Measurements from ENCODE around the gene GNB1. TPM values are rescaled to one million over a fixed set of nuclear protein-coding genes. Genes with fewer than 3 reads are reported as not detected.

The GNB1 gene
- total RNA-seq, 1 donor from 2014 or later = 280 TPM

DNA sequence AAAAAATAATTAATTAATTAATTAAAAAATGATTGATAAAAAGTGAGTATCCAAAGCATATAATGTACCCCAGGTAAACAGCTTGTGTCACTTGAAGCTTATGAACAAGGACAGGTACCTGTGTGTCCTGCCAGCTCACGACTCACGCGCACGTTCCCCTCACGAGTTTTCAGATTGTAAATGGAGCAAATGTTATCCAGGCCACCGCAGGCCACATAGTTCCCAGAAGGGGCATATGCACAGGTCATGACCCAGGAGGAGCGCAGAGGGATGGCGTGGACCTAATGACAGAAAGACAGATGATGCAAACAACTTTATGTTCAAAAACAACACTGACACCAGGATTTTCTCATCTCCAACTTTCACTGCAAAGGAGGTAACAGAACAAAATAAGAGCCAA, 86.6 kb downstream of the GNB1 start:
- ATAC-seq = no peak
- no peak for DNase-seq (ENCODE audit: low spot score)
- intact Hi-C loops (cut with DNase I) = no loop called here

DNA sequence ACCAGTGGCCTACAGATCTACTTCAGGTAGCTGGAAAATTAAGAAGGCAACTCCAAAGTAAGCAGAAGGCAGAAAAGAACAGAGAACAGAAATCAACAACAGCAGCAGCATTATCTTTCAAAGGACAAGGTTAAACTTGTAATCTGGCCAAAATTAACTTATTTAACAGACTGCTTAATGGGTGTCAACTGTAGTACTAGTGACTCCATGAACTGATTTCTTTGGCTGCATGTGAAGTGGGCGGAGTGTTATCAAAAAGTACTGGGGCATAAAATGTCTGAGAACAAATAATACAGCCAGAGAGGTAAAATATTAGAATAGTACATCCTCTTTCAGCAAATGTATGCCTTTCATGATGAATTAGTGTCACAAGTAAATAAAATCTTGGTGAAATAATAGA, 88.0 kb downstream of the GNB1 start:
- no peak for ATAC-seq

DNA sequence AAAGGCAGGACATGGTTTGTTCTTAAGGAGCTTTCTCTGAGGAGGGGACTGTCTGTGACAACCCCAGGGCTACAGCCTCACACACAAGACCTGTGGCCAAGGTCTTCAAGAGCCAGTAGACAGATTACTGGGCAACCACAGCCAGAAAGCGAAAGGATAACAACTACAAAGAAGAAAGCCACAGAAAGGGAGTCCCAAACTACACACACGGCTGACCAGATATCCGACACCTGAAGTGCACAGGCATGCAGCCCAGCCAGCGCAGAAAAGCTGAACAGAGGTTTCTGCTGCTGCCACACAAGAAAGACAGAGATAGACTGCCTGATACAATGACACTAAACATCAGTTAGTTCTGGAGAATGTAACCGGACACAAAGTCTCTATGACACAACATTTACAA, 91.2 kb downstream of the GNB1 start:
- ATAC-seq (no peak), DNase-seq (ENCODE audit: low spot score) (no peak)
- intact Hi-C loops (cut with DNase I) = no loop called here

More for the DNA sequence above, 88.0 kb downstream of the GNB1 start:
- DNase-seq (ENCODE audit: low spot score) = no peak
- intact Hi-C loops (cut with DNase I) = no loop called here

DNA sequence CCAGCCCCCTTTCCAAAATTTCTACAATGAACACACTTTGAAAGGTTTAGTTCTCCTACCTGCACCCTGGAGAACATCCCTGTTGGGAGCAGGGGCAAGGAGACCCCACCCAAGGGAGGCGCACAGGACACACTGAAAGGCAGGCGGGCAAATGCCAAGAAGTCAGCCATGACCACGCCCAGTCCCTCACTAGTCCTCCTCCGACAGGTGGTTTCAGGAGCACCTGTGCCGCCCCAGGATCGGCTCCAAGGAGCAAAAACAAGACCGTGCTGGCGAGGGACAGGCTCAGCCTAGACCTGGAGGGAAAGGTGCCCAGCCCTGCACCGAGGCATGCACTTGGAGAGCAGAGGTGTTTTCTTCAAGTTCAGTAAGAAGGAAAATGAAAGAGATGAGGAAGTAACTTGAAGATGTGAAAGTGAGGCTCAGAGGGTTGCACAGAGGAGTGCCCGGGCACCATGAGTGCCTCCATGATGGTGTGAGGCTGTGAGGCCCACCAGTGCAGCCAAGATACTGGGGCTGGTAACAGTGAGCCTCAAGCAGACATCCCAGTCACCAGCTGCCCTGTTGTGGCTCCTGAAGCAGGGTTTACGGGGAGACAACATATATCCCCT, 93.1 kb downstream of the GNB1 start:
- intact Hi-C loops (cut with DNase I) = no loop called here

DNA sequence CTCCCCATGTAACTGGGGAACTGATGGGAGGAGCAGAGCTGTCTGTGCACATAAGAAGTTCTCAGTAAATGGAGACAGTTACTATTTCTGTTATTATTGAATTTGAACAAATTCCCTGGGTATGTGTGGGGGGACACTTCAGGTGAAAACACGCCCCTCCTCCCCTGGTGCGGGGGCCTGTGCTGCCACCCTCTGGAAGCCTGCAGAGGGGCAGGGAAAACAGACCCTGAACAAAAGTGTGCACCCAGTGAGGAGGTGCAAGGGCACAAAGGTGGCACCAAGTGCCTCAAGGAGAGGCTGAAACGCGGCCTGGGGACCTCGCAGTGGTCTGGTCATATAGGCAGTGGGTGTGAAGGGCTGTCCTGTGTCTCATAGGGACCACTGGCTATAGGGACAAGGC, 94.4 kb downstream of the GNB1 start:
- ATAC-seq (no peak), DNase-seq (ENCODE audit: low spot score) (no peak)
- intact Hi-C loops (cut with DNase I) = no loop called here

More for the DNA sequence above, 93.1 kb downstream of the GNB1 start:
- ATAC-seq (no peak), DNase-seq (ENCODE audit: low spot score) (no peak)

DNA sequence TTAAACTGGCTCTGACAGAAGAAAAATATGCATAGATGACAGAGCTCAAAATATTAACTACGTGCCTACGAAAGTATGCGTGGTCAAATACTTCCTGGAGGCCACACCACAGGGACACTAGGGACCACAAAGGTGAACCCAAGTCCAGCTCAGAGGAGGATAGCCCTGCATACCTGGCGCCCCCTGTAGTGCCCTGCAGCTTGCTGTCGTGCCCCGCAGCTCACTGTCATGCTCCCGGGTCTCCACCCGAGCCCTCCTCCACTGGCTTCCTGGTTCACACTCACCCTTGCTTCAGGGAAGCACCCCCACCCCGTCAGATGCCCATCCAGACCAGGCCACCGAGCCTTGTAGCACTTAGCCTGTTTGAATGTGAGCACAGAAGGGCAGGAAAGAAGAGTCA, 95.9 kb downstream of the GNB1 start:
- ATAC-seq = no peak
- no peak for DNase-seq (ENCODE audit: low spot score)
- intact Hi-C loops (cut with DNase I) = no loop called here

DNA sequence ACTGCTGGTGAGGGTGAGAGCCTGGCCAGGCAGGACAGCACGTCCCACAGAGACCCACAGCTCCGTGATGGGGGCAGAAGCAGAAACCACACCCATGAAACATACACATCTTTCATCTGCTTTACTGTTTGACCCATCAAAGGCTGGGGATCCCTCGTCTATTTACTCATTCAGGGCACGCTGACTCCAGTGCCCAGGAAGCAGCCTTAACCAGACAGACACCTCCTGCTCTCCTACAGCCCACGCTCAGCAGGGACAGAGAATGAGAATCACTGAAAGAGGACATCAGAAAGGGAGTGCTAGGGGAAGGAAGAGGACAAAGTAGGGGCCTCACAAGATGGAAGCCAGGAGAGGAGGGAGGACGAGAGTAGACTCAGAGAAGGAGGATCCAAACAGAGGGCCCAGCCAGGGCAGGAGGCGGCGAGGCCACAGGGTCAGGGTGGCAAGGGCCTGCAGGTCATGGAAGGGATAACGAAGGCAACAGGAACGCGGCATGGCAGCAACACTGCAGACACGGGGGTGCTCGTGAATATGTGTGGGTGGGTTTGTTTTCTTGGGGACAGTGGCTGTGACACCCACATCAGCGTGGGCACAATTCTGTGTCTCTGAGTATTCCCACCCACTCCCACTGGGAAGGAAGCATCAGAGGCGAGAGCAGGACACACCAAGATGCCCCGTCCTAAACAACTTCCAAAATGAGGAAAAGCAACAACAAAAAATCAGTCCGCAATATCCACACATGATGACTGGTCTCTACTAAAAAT, 97.2 kb downstream of the GNB1 start:
- ATAC-seq (no peak), DNase-seq (ENCODE audit: low spot score) (no peak)
- intact Hi-C loops (cut with DNase I) = no loop called here

DNA sequence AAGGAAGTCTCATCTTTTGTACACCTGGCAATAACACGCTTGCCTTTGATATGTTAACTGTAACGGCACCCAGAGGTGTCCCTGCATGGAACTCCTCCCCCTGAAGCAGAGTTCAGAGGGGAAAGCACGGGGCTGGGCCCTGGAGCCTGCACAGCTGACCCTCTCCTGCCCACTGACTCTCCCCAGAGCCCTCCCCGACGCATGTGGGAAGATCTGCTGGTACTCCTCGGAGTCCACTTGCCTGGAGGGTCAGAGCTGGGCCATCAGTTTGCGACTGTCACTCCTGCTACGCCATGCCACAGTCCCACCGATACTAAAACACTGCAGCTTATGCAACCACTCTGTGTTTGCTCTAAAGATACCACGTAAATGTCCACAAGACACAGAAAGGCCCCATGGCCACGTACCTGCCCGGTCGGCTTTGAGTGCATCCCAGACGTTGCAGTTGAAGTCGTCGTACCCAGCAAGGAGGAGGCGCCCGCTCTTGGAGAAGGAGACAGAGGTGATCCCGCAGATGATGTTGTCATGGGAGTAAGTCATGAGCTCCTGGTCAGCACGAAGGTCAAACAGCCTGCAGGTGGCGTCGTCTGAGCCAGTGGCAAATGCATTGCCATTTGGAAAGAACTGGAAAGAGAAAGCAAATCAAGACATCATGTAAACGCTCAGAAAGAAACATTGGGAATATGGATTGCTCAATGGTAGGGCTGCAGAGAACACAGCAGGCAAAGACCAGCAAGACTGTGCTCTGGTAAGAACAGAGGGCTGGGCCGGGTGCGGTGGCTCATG, 102.0 kb downstream of the GNB1 start:
- DNase-seq (ENCODE audit: low spot score) = no peak
- intact Hi-C loops (cut with DNase I) = loop anchor here (10.0 kb wide), 1 partner anchor 96 kb away; no protein-coding TSS in a partner anchor
- no peak for ATAC-seq

DNA sequence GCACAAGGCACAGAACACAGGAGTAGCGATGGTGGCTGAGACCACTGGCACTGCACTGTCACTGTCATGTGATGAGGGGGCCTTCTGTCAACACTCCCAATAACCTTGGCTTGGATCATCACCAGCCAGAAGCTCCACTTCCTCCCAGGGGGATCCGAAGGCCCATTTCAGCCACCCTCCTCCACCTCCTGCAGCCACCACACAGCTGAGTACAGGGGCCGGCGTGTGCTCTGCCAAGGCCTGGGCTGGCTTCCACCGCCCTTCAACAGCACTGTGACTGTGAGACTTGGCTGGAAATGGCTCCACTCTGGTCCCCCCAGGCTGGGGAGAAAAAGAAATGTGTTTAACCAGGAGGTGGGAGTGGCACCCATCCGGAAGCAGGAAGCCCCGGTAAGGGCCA, 102.8 kb downstream of the GNB1 start:
- peak; percentile 33 for ATAC-seq
- intact Hi-C loops (cut with DNase I) = loop anchor here (10.0 kb wide), 1 partner anchor 97 kb away; no protein-coding TSS in a partner anchor
- DNase-seq (ENCODE audit: low spot score) = no peak

DNA sequence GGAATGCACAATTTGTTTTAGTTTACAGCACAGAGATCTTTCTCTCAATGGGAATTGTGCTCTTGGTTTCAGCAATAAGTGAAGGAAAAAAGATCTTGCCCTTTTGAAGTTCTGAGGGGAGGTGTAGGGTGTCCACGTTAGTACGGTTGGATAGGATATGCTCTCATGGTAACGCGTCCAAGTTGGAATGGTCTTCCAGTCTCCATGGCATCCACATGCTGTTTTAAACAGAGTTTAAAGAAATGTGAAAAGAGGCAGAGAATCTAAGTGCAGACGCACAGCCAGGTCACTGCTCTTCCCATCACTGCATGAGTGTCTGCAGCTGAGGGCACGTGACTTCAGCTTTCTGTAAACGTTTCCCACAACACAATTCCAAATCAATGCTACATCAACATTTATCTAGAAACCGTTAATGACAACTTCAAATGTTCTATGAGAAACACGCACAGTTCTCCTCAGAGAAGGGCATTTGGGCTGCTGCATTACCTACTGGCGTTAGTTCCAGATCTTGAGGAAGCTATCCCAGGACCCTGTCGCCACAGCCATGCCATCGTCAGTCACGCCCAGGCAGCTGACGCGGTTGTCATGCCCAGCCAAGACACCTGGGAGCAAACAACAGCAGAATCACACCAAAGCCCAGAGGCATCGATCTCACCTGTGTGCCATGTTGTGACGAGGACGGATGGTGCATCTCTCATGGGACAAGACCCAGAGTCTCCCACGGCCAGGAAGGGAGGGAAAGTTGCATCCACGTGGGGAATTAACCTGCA, 103.9 kb downstream of the GNB1 start:
- intact Hi-C loops (cut with DNase I) = loop anchor here (10.0 kb wide), 1 partner anchor 98 kb away; no protein-coding TSS in a partner anchor
- ATAC-seq (no peak), DNase-seq (ENCODE audit: low spot score) (no peak)

DNA sequence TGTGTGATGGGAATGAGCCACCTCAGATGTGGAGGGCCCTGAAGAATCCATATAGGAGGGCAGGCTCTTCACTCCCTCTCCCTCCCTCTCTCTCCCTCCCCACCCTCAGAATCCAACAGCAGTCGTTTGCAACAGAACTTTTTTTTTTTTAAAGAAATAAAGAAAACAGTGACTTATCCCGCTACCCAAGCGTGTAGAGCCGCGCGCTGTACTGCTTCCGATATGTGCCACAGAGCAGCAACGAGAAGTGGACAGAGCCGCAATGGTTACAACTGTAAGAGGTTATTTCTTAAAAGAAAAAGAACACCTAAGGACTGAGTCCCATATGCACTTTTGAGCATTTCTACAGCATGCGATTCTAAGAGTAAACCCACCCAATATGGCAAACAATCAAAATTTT, 105.2 kb downstream of the GNB1 start:
- intact Hi-C loops (cut with DNase I) = loop anchor here (10.0 kb wide), 1 partner anchor 99 kb away; no protein-coding TSS in a partner anchor
- DNase-seq (ENCODE audit: low spot score) (no peak), ATAC-seq (no peak)

DNA sequence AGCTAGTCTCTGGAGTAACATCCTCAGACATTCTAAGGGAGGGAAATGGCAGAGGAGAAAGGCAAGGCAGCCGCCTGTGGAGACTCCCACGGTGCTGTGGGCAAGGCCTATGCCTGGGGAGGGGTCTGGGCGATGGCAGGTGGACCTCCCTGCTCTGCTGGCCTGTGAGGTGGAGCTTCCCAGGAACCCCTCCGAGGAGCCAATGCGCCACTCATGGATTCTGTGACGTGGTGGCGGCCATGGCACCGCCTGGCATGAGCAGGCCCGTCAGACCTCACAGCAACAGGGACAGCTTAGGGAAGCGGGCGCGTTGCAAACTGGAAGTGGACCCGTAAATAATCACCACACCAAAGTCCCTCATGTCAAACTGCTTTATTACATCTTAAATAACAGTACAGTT, 106.0 kb downstream of the GNB1 start:
- intact Hi-C loops (cut with DNase I) = loop anchor here (10.0 kb wide), 1 partner anchor 100 kb away; no protein-coding TSS in a partner anchor
- ATAC-seq = no peak
- DNase-seq (ENCODE audit: low spot score) = no peak

DNA sequence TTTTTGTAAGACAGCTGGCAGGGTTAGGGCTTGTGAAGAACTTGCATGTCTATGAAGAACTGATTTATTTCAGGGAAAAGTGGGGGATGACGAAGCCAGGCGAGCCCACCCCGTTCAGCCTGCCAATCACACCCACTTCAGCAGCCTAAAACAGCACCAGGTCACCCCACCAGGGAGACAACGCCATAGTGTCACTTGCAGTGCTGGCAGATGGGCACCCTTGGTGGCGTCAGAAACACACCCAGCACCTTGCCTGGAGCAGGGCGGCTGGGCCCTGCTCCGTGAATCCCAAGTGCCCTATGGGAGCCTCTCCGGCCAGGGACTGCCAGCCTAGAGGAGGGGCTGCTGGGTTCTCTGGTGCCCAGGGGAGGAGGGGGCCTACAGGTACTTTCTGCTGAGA, 107.6 kb downstream of the GNB1 start:
- DNase-seq (ENCODE audit: low spot score) (no peak), ATAC-seq (no peak)
- intact Hi-C loops (cut with DNase I) = loop anchor here (10.0 kb wide), 1 partner anchor 101 kb away; no protein-coding TSS in a partner anchor

DNA sequence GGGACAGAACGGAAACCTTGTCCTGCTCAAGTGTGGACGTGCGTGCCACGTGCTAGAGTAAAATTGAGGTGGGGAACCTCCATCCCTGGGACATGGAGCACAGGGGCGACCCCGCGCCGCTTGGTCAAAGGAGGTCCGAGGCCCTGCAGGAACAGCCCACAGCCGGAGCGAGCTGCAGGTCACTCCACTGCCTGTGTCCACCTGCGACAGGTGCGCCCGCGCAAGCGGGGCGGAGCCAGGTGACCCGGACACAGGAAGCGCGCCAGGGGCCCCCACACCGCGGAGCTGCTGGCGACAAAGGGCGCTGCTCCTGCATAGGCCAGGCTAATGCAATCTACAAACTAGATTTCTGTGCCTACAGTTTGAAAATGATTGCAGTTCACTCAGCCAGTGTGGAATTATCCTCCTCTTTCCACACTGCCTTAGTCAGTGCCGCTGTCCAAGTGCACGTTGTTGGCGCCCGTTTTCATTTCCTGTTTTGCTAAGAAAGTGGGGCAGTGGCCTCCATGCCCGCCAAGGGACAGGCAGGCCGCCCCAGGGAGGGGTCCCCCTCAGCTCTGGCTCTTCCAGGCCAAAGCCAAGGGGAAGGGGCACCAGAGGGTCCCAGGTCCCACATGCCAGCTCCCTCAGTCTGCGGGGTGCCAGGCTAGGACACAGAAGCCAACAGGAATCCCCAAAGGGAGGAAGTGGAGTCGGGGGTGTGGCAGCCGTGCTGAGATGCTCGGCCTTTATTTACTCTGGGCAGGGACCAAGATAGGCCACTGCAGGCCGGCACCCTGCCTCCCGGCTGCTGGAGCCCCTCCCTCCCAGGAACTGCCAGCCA, 108.3 kb downstream of the GNB1 start:
- DNase-seq (ENCODE audit: low spot score) (no peak), ATAC-seq (peak; percentile 74)
- intact Hi-C loops (cut with DNase I) = loop anchor here (10.0 kb wide), 1 partner anchor 102 kb away; no protein-coding TSS in a partner anchor

DNA sequence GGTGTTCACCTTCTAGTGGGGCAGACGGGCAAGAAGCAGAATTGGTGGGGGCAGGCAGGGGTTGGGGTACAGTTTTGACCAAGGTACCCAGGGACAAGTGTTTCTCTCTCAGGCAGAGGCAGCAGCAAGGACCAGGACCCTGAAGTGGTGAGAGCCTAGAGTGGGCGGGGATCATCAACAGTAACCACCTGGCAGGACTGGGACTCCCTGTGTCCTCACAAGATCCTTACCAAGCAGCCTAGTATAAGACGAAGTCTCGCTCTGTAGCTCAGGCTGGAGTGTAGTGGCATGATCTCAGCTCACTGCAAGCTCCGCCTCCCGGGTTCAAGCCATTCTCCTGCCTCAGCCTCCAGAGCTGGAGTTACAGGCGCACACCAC, 109.4 kb downstream of the GNB1 start:
- no peak for ATAC-seq
- DNase-seq (ENCODE audit: low spot score) = no peak
- intact Hi-C loops (cut with DNase I) = loop anchor here (10.0 kb wide), 1 partner anchor 103 kb away; no protein-coding TSS in a partner anchor

DNA sequence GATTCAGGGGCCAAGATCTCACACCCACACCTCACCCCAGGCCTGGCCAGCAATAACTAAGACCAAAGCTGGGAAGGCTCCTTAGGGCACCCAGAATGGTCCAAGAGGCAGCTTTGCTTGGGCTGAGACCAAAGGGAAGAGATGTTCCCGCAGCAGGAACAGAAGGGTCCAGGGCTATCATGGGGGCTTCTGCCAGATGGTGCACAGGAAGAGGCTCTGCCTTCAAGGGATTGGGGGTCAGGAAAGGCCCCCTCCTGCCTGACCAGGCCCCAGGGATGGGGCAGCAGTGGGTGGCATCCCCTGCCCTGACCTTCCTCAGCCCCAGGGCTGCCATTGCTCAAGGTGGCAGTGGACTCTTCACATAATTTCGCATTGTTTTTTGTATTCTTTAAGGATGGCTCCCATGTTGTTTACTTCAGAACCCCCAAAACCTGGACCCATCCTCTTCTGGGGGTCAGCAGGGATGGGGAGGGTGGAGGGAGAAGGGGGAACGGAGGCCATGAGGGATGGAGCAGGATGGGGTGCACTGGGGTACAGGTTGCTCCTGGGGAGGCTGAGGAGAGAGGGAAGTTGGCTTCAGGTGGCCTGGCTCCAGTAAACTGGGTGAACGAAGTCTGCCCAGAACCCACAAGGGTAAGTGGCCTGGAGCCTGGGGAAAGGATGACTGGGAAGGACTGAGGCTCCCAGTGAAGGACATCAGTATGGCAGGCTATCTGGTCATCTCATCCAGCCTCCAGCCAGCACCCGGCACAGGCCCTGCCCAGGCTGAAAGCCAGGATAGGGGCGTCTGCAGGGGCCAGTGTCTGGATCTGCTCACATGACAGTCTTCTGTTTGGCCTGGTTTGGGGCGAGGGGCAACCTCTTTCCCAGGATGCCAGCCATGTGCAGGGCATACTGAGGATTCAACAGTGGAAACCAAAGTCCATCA, 110.0 kb downstream of the GNB1 start:
- intact Hi-C loops (cut with DNase I) = loop anchor here (10.0 kb wide), 1 partner anchor 104 kb away; no protein-coding TSS in a partner anchor
- no peak for DNase-seq (ENCODE audit: low spot score)
- no peak for ATAC-seq
